HepG2 (cell line): ENCODE data around the gene ATG5. TPM values are rescaled to one million over a fixed set of nuclear protein-coding genes. Genes with fewer than 3 reads are reported as not detected.

Experiments used
- ATAC-seq: fragments of 200-7000 bp; cut with Tn5 transposase; 3 replicates; pipeline ENCODE4 v1.9.1; 2020; ENCODE audit warnings: mild to moderate bottlenecking, moderate library complexity
- BruUV-seq: library from RNA; stranded (reverse); fragments of 400-500 nt; replicated peaks from 2 replicates; lab custom pipeline; 2021; lab: Mats Ljungman, UMichigan
- CTCF ChIA-PET: fragments of 300-600 bp; formaldehyde crosslinking; extraction: SDS; loops from one replicate; lab custom pipeline; 2021; ENCODE audit warnings: low total read pairs, inconsistent platforms, low intra/inter-chr PET ratio; lab: Yijun Ruan, JAX
- POLR2A ChIA-PET: fragments of 350-600 bp; sonication (Branson Sonifier 250); formaldehyde crosslinking; loops from one replicate; lab custom pipeline; 2020; ENCODE audit warnings: antibody characterized with exemption, inconsistent platforms; lab: Yijun Ruan, JAX
- DNase-seq: peaks from one replicate; pipeline ENCODE4 v3.0.0-alpha.2; 2015; ENCODE audit warnings: low spot score
- FAIRE-seq: peaks from 3 replicates; lab custom pipeline; 2011; peaks lifted over from hg19 to GRCh38; lab: Jason Lieb, UNC
- H2AFZ ChIP-seq: one replicate; pipeline ENCODE4 v1.6.1; 2011; ENCODE audit warnings: low read length, inconsistent platforms
- H3K27ac ChIP-seq: fragments of 300-600 bp; 3 replicates; pipeline ENCODE4 v1.8.0; 2011; ENCODE audit warnings: mixed run types, mild to moderate bottlenecking, mixed read lengths, low read length, inconsistent platforms; ENCODE audit not compliant: insufficient read depth; ENCODE audit errors: extremely low read length
- H3K27me3 ChIP-seq, 2 experiments: fragments of 200-600 bp in 1 of 2; 2 replicates in 1 of 2; 3 replicates in 1 of 2; pipeline versions ENCODE4 v1.6.0 to v1.8.0; 2011; ENCODE audit warnings: low read length in 2 of 2, mild to moderate bottlenecking in 2 of 2, moderate library complexity in 2 of 2, inconsistent platforms in 1 of 2; ENCODE audit not compliant: insufficient read depth in 2 of 2, control insufficient read depth in 1 of 2
- H3K36me3 ChIP-seq, 2 experiments: fragments of 200-600 bp in 1 of 2; replicated peaks in 1 of 2; 2 replicates in 1 of 2; 3 replicates in 1 of 2; pipeline versions ENCODE4 v1.5.1 to v1.8.0; 2011; ENCODE audit warnings: low read length in 2 of 2, inconsistent platforms in 1 of 2; ENCODE audit not compliant: insufficient read depth in 2 of 2, control insufficient read depth in 1 of 2
- H3K4me1 ChIP-seq: 2 replicates; pipeline ENCODE4 v1.5.1; 2012; ENCODE audit warnings: low read length, inconsistent platforms; ENCODE audit not compliant: insufficient read depth
- H3K4me2 ChIP-seq: 2 replicates; pipeline ENCODE4 v1.6.0; 2011; ENCODE audit warnings: low read depth, low read length, inconsistent platforms
- H3K4me3 ChIP-seq, 3 experiments: fragments of 200-600 bp in 1 of 3; sonication (generic), shearing (Covaris generic) in 1 of 3; replicated peaks in 1 of 3; 2 replicates each; pipeline ENCODE4 v1.5.1; 2011 to 2016; ENCODE audit warnings: low read length in 3 of 3, inconsistent platforms in 2 of 3, low read depth in 2 of 3, mild to moderate bottlenecking in 2 of 3, control low read depth in 1 of 3, mixed read lengths in 1 of 3; ENCODE audit not compliant: insufficient read depth in 1 of 3
- H3K79me2 ChIP-seq: one replicate; pipeline ENCODE4 v1.6.1; 2011; ENCODE audit warnings: low read length, inconsistent platforms; ENCODE audit not compliant: insufficient read depth
- H3K9ac ChIP-seq: 2 replicates; pipeline ENCODE4 v1.6.0; 2011; ENCODE audit warnings: mild to moderate bottlenecking, low read depth, low read length, inconsistent platforms; ENCODE audit not compliant: insufficient read depth
- H3K9me3 ChIP-seq: 2 replicates; pipeline ENCODE4 v1.5.1; 2012; ENCODE audit warnings: mild to moderate bottlenecking, low read length
- H4K20me1 ChIP-seq: 2 replicates; pipeline ENCODE4 v1.6.0; 2011; ENCODE audit warnings: inconsistent platforms, mild to moderate bottlenecking, low read length, moderate library complexity; ENCODE audit not compliant: insufficient read depth
- HNF1B ChIP-seq: sonication (generic); formaldehyde crosslinking; IDR thresholded peaks from 2 replicates; pipeline ENCODE4 v1.5.1; 2020; ENCODE audit warnings: mild to moderate bottlenecking, moderate library complexity, missing genetic modification reagents
- LRRFIP1 ChIP-seq: sonication (generic); formaldehyde crosslinking; conservative IDR thresholded peaks from 2 replicates; pipeline ENCODE4 v1.4.0; 2020; ENCODE audit warnings: missing genetic modification reagents
- MTA1 ChIP-seq: sonication (generic); formaldehyde crosslinking; IDR thresholded peaks from 2 replicates; pipeline ENCODE4 v1.4.0; 2020; ENCODE audit warnings: missing genetic modification reagents, mild to moderate bottlenecking, borderline replicate concordance
- PAF1 ChIP-seq: IDR thresholded peaks from 2 replicates; pipeline ENCODE4 v1.6.1; 2016; ENCODE audit warnings: missing genetic modification reagents, missing compliant biosample characterization
- TBL1XR1 ChIP-seq: fragments of 150-350 bp; IDR thresholded peaks from 2 replicates; pipeline ENCODE4 v1.6.1; 2014; ENCODE audit warnings: borderline replicate concordance, low read length; ENCODE audit not compliant: partially characterized antibody
- ZBTB25 ChIP-seq: IDR thresholded peaks from 2 replicates; pipeline ENCODE4 v1.6.1; 2018; ENCODE audit warnings: missing genetic modification reagents
- ZNF441 ChIP-seq: sonication (generic); formaldehyde crosslinking; IDR thresholded peaks from 2 replicates; pipeline ENCODE4 v1.7.0; 2021; ENCODE audit warnings: missing genetic modification reagents, borderline replicate concordance
- WGBS: methylation state at CpG from one replicate; pipeline ENCODE4 v1.1.6; 2017; ENCODE audit warnings: low lambda C conversion rate; 5-methylcytosine and 5-hydroxymethylcytosine counted together
- in situ Hi-C: cut with HindIII; loops from 2 replicates; pipeline ENCODE4 v1.10.0; 2017; ENCODE audit warnings: low pct_unique_long_range_greater_than_20kb; ENCODE audit not compliant: extremely low pct_ligation_motif_present
- intact Hi-C: fragments of 100-400 bp; cut with micrococcal nuclease; formaldehyde crosslinking; loops from one replicate; pipeline ENCODE4 v1.10.0; 2022; ENCODE audit not compliant: unreplicated experiment
- polyA plus RNA-seq, 8 experiments: library from polyadenylated mRNA; depleted of rRNA in 3 of 8; stranded (reverse) in 7 of 8; unstranded in 1 of 8; fragments of >200 nt; fragmentation: Illumina TruSeq in 4 of 8; extraction: Trizol in 4 of 8; gene quantifications; 2 replicates each; pipeline versions ENCODE4 v1.2.1 to v1.2.3, GENCODE V29; 2011 to 2016; ENCODE audit warnings: low read depth in 4 of 8, missing spikeins in 1 of 8, mixed read lengths in 1 of 8; ENCODE audit not compliant: insufficient read depth in 1 of 8
- total RNA-seq, 5 experiments: library from RNA; depleted of rRNA; stranded (reverse); fragments of >200 nt; fragmentation: Illumina TruSeq; extraction: Trizol; gene quantifications; 2 replicates each; pipeline ENCODE4 v1.2.3, GENCODE V29; 2016; ENCODE audit warnings: low read depth in 1 of 5

Gene ATG5
- total and polyA plus RNA-seq, 2 of the 13 experiments (the other 11 are each of a cell fraction or from before 2014, with no cell fraction given): 21.3 to 48.0 TPM

- Histone ChIP-seq H4K20me1 (no peaks in the 10 kb centered on the region), H3K9me3 (no peaks in the 10 kb centered on the region), H3K79me2 (no peaks in the 10 kb centered on the region), H3K9ac (no peak overlapping the region), H3K4me3 (no peak overlapping the region), H2AFZ (no peak overlapping the region), H3K27me3 (no peaks in the 10 kb centered on the region), H3K4me1 (0 out of 2 replicates have a peak, but pooled peaks cover 6% of the 10 kb centered on the region), H3K27ac (no peak overlapping the region), H3K36me3 (peaks cover 0 to 6% of the 10 kb centered on the region in 2 experiments; a peak in 2 of 5 replicates), H3K4me2 (no peak overlapping the region)
- no TSS peak for BruUV-seq
- no peak for TF ChIP-seq ZNF441 (CRISPR knock-in tag)
- no peak for TF ChIP-seq ZBTB25 (CRISPR knock-in tag)
- no peak for TF ChIP-seq TBL1XR1
- no peak for TF ChIP-seq PAF1 (CRISPR knock-in tag)
- no peak for TF ChIP-seq MTA1 (CRISPR knock-in tag)
- TF ChIP-seq LRRFIP1: no peak
- TF ChIP-seq HNF1B (CRISPR knock-in tag): no peak
- ChIA-PET POLR2A (no interaction called here), CTCF (no interaction called here)
- FAIRE-seq (no peak), DNase-seq (no peak), ATAC-seq (no peak)
- intact Hi-C loops (no loop called here), in situ Hi-C loops (no loop called here)
- WGBS: 97% methylated on average over 3 of the region's 3 CpGs
These were observed 143.7 kb downstream of the ATG5 start for GRCh38 chr6:106181664-106182418.
